ENCODE results near the gene FBXO46. TPM values are rescaled to one million over a fixed set of nuclear protein-coding genes. Genes with fewer than 3 reads are reported as not detected.

Gene FBXO46
- total RNA-seq, 2 donors from 2014 or later = 9.9 to 15.0 TPM

GRCh38 chr19:45777395-45777961 lies 46.8 kb upstream of the FBXO46 start:
- DNase-seq (ENCODE audit: low spot score) = no peak
- H3K4me1 ChIP-seq (ENCODE audit: control insufficient read depth in 1 of 2, low read depth in 2 of 2) = peaks cover 6 to 20% of the 10 kb centered on the region in 2 donors
- H3K27me3 ChIP-seq (replicated peaks; ENCODE audit: insufficient read depth) = no peaks in the 10 kb centered on the region
- H3K9me3 ChIP-seq = no peaks in the 10 kb centered on the region
- H3K4me3 ChIP-seq = no peak overlapping the region
- H3K27ac ChIP-seq = no peak overlapping the region
- TF ChIP-seq, protein P1, sequence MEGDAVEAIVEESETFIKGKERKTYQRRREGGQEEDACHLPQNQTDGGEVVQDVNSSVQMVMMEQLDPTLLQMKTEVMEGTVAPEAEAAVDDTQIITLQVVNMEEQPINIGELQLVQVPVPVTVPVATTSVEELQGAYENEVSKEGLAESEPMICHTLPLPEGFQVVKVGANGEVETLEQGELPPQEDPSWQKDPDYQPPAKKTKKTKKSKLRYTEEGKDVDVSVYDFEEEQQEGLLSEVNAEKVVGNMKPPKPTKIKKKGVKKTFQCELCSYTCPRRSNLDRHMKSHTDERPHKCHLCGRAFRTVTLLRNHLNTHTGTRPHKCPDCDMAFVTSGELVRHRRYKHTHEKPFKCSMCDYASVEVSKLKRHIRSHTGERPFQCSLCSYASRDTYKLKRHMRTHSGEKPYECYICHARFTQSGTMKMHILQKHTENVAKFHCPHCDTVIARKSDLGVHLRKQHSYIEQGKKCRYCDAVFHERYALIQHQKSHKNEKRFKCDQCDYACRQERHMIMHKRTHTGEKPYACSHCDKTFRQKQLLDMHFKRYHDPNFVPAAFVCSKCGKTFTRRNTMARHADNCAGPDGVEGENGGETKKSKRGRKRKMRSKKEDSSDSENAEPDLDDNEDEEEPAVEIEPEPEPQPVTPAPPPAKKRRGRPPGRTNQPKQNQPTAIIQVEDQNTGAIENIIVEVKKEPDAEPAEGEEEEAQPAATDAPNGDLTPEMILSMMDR (IDR thresholded peaks at IDR 0.05) = no peak
- peaks cover 42% of the 10 kb centered on the region for H3K36me3 ChIP-seq
- ATAC-seq (ENCODE audit: insufficient number of reproducible peaks, low FRiP score, low read depth) = no peak

- Histone ChIP-seq H3K4me1 (ENCODE audit: control insufficient read depth in 1 of 2, low read depth in 2 of 2) (peaks cover 2 to 16% of the 10 kb centered on the region in 2 donors), H3K4me3 (no peak overlapping the region), H3K27me3 (replicated peaks; ENCODE audit: insufficient read depth) (no peaks in the 10 kb centered on the region), H3K36me3 (peaks cover 53% of the 10 kb centered on the region), H3K9me3 (no peaks in the 10 kb centered on the region), H3K27ac (no peak overlapping the region)
- ATAC-seq (ENCODE audit: insufficient number of reproducible peaks, low FRiP score, low read depth) = no peak
- TF ChIP-seq, protein P1 (IDR thresholded peaks at IDR 0.05) = no peak
- DNase-seq (ENCODE audit: low spot score) = no peak
Observed at GRCh38 chr19:45774765-45775164, 44.1 kb upstream of the FBXO46 start.

DNA sequence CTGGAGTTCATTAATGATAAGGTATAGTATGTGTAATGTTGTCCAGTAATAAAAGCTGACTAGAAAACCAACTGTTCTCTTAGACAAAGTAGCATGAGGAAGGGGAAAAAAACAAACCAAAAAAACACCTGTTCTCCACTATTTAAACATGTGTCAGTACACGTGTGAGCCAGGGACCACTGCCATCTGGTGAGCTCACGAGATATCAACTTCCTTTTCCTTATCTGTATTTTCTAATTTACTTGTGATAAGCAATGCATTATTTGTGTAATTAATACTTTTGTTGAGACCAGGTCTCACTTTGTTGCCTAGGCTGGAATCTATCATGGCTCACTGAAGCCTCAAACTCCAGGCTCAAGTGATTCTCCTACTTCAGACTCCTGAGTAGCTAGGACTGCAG lies 42.7 kb upstream of the FBXO46 start:
- Histone ChIP-seq H3K27ac (no peak overlapping the region), H3K4me1 (ENCODE audit: control insufficient read depth in 1 of 2, low read depth in 2 of 2) (peaks cover 0 to 9% of the 10 kb centered on the region in 2 donors), H3K9me3 (no peaks in the 10 kb centered on the region), H3K4me3 (no peak overlapping the region), H3K36me3 (peaks cover 49% of the 10 kb centered on the region), H3K27me3 (replicated peaks; ENCODE audit: insufficient read depth) (no peaks in the 10 kb centered on the region)
- TF ChIP-seq, protein P1 (IDR thresholded peaks at IDR 0.05) = no peak
- no peak for ATAC-seq (ENCODE audit: insufficient number of reproducible peaks, low FRiP score, low read depth)
- DNase-seq (ENCODE audit: low spot score) = no peak

- no peak for ATAC-seq (ENCODE audit: insufficient number of reproducible peaks, low FRiP score, low read depth)
- DNase-seq (ENCODE audit: low spot score) = no peak
- TF ChIP-seq, protein P1 (IDR thresholded peaks at IDR 0.05) = no peak
- Histone ChIP-seq H3K4me1 (ENCODE audit: control insufficient read depth in 1 of 2, low read depth in 2 of 2) (peaks cover 0 to 9% of the 10 kb centered on the region in 2 donors), H3K9me3 (no peaks in the 10 kb centered on the region), H3K36me3 (peaks cover 44% of the 10 kb centered on the region), H3K4me3 (no peak overlapping the region), H3K27ac (peak overlapping the region in 1 of 2 donors; percentile 28), H3K27me3 (replicated peaks; ENCODE audit: insufficient read depth) (no peaks in the 10 kb centered on the region)
Observed at GRCh38 chr19:45772912-45773311, 42.2 kb upstream of the FBXO46 start.

DNA sequence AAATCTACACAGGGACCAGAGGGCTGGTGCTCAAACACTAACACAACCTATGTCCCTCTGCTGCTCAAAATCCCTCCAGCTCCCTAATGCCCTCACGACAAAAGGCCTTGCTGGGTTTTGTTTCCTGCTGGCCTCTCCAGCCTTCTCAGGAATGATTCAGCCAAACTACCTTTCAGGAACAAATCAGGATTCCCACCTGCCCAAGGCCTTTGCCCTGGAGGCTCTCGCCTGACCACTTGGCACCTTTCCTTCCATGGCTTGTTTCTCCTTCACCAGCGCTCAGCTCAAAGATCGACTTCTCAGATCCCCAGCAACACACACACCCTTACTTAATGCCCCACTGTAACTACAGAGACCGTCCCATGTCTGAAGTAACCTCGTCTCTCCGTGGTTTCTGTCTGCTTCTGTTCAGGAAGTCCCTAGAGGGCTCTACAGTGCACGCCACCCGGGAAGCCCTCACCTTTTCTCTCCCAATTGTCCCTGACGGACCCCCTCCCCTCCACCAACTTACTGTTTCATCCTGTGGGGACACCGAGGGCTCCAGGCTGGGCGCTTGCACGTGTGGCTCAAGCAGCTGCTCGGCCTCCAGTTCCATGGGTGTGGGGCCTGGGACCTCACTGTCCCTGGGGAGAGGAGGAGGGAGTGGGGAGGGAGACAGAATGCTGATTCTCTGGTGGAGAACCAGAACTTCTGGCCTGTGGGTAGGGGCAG lies 41.6 kb upstream of the FBXO46 start:
- peak overlapping the region in 1 of 2 donors; percentile 83 for H3K27ac ChIP-seq
- DNase-seq (ENCODE audit: low spot score) (no peak), ATAC-seq (ENCODE audit: insufficient number of reproducible peaks, low FRiP score, low read depth) (no peak)
- no peaks in the 10 kb centered on the region for H3K9me3 ChIP-seq
- no peak overlapping the region for H3K4me3 ChIP-seq
- H3K36me3 ChIP-seq = peaks cover 38% of the 10 kb centered on the region
- H3K27me3 ChIP-seq (replicated peaks; ENCODE audit: insufficient read depth) = no peaks in the 10 kb centered on the region
- H3K4me1 ChIP-seq (ENCODE audit: control insufficient read depth in 1 of 2, low read depth in 2 of 2) = peaks cover 0 to 9% of the 10 kb centered on the region in 2 donors
- TF ChIP-seq, protein P1 (IDR thresholded peaks at IDR 0.05) = no peak
